ENCODE data around the gene MXRA7.

- no peak for TF ChIP-seq POLR2A (IDR thresholded peaks at IDR 0.05)
- no peak for TF ChIP-seq CTCF (IDR thresholded peaks at IDR 0.05)
- no peak for TF ChIP-seq POLR2AphosphoS5 (IDR thresholded peaks at IDR 0.05)
Measured at GRCh38 chr17:76747716-76748363, 37.1 kb upstream of the MXRA7 start.
